ENCODE results near the gene ATP7B. TPM values are rescaled to one million over a fixed set of nuclear protein-coding genes. Genes with fewer than 3 reads are reported as not detected.

Gene ATP7B
- polyA plus RNA-seq, 1 experiment, result 1.8 TPM

- Histone ChIP-seq H3K27me3 (ENCODE audit: control insufficient read depth, insufficient read depth, low read length) (peaks cover 2% of the 10 kb centered on the region), H3K9me3 (ENCODE audit: control insufficient read depth, insufficient read depth, low read length) (no peaks in the 10 kb centered on the region), H3K27ac (ENCODE audit: low read depth, low read length) (no peak overlapping the region), H3K4me3 (ENCODE audit: low read depth, low read length) (no peak overlapping the region)
- POLR2A ChIA-PET, result no interaction called here
- TF ChIP-seq CTCF (IDR thresholded peaks at IDR 0.05; ENCODE audit: low read depth, low read length), result no peak
- DNase-seq (ENCODE audit: low read depth, low spot score), result no peak
- CTCF ChIA-PET, result no interaction called here
These were observed 77.7 kb downstream of the ATP7B start for GRCh38 chr13:51933466-51934058.

- no peaks in the 10 kb centered on the region for H3K9me3 ChIP-seq (ENCODE audit: control insufficient read depth, insufficient read depth, low read length)
- TF ChIP-seq CTCF (IDR thresholded peaks at IDR 0.05; ENCODE audit: low read depth, low read length), result no peak
- H3K27ac ChIP-seq (ENCODE audit: low read depth, low read length), result no peak overlapping the region
- ChIA-PET CTCF (no interaction called here), POLR2A (no interaction called here)
- H3K4me3 ChIP-seq (ENCODE audit: low read depth, low read length), result no peak overlapping the region
- no peak for DNase-seq (ENCODE audit: low read depth, low spot score)
- peaks cover 2% of the 10 kb centered on the region for H3K27me3 ChIP-seq (ENCODE audit: control insufficient read depth, insufficient read depth, low read length)
These were observed 79.0 kb downstream of the ATP7B start for GRCh38 chr13:51932231-51932630.

- H3K9me3 ChIP-seq (ENCODE audit: control insufficient read depth, insufficient read depth, low read length), result no peaks in the 10 kb centered on the region
- no peak overlapping the region for H3K4me3 ChIP-seq (ENCODE audit: low read depth, low read length)
- no peak for TF ChIP-seq CTCF (IDR thresholded peaks at IDR 0.05; ENCODE audit: low read depth, low read length)
- DNase-seq (ENCODE audit: low read depth, low spot score), result no peak
- H3K27me3 ChIP-seq (ENCODE audit: control insufficient read depth, insufficient read depth, low read length), result peaks cover 2% of the 10 kb centered on the region
- ChIA-PET CTCF (no interaction called here), POLR2A (no interaction called here)
- H3K27ac ChIP-seq (ENCODE audit: low read depth, low read length), result no peak overlapping the region
These were observed 79.6 kb downstream of the ATP7B start for GRCh38 chr13:51931606-51932005.

GRCh38 chr13:51929699-51930098 lies 81.6 kb downstream of the ATP7B start:
- ChIA-PET POLR2A (no interaction called here), CTCF (interaction anchor here (1.5 kb wide), 1 partner anchor 34 kb away, joined by 3 read pairs; no protein-coding TSS in a partner anchor)
- no peak for DNase-seq (ENCODE audit: low read depth, low spot score)

GRCh38 chr13:51928231-51928630 lies 83.0 kb downstream of the ATP7B start:
- no peak for DNase-seq (ENCODE audit: low read depth, low spot score)
- CTCF ChIA-PET, result no interaction called here
- no peak overlapping the region for H3K27ac ChIP-seq (ENCODE audit: low read depth, low read length)
- POLR2A ChIA-PET, result no interaction called here
- H3K4me3 ChIP-seq (ENCODE audit: low read depth, low read length), result no peak overlapping the region
- no peaks in the 10 kb centered on the region for H3K9me3 ChIP-seq (ENCODE audit: control insufficient read depth, insufficient read depth, low read length)
- H3K27me3 ChIP-seq (ENCODE audit: control insufficient read depth, insufficient read depth, low read length), result peaks cover 2% of the 10 kb centered on the region
- TF ChIP-seq CTCF (IDR thresholded peaks at IDR 0.05; ENCODE audit: low read depth, low read length), result no peak

More at GRCh38 chr13:51929699-51930098, 81.6 kb downstream of the ATP7B start:
- H3K27ac ChIP-seq (ENCODE audit: low read depth, low read length), result no peak overlapping the region
- H3K27me3 ChIP-seq (ENCODE audit: control insufficient read depth, insufficient read depth, low read length), result peaks cover 2% of the 10 kb centered on the region
- no peaks in the 10 kb centered on the region for H3K9me3 ChIP-seq (ENCODE audit: control insufficient read depth, insufficient read depth, low read length)
- TF ChIP-seq CTCF (IDR thresholded peaks at IDR 0.05; ENCODE audit: low read depth, low read length), result no peak
- no peak overlapping the region for H3K4me3 ChIP-seq (ENCODE audit: low read depth, low read length)

Measured in AG04450 (cell line).